DMS 273 (cell line): Measurements from ENCODE around the gene SLC6A9.

Experiments used
- DNase-seq: peaks from one replicate; lab custom pipeline; 2025; ENCODE audit not compliant: unreplicated experiment; lab: John Stamatoyannopoulos, UW

Gene SLC6A9

DNA sequence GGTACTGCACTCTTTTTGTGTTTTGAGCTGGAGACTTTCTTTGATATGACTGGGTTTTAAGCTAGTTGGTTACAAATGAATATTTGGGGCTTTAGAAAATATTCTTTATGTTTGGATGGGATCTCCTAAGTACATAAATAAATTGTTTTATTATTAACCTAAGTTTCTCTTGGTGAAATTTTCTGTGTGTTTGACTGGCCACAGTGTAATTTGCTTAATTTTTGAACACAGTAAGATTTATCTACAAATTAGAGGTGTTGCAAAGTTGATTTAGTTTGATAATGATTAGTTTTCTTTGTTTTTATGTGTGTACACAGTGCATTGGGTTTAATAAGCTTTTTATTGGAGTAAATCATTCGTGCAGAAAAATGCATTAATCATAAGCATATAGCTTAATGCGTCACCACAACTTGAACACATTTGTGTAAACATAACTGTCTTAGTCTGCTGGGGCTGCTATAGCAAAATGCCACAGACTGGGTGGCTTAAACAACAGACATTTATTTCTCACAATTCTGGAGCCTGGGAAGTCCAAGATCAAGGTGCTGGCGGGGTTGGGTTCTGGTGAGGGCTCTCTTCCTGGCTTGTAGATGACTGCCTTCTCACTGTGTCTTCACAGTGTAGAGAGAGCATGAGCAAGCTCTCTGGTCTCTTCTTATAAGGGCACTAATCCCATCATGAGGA lies 17.4 kb upstream of the SLC6A9 start:
- no peak for DNase-seq

DNA sequence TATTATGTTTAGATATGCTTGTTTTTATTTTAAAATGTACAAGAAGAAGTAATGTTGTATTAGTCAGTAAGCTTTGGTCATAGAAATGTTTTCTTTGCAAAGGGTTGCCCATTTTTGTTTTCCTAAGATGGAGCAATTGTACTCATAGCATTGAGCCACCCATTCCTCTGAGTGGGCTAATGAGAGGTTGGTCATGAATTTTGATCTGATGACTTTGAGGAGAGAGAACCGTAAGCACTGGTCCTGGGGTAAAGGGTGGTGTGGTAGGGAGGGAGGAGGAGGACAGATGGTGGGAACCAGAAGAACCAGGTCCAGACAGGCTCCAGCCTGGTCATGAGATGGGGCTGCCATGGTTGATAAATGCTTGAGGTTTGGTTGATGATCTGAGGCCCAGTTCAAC lies 15.9 kb upstream of the SLC6A9 start:
- no peak for DNase-seq

DNA sequence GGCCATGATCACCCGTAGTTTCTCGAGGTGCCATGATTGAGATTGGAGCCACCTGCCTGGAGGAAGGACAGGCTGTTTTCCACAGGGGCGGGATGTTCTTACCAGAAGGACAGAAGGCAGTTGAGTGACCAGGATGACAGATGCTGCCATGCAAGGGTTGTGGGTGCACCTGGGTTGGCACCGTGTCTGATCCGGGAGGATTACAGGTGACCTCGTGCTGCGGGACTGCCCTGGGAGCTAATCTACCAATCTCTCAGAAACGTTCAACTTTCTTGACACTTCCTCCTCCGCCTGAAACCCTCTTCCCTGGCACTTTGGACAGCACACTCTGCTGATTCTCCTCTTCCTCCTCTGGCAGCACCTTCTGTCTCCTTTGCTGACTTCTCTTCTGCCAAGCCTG lies 13.8 kb upstream of the SLC6A9 start:
- no peak for DNase-seq

DNA sequence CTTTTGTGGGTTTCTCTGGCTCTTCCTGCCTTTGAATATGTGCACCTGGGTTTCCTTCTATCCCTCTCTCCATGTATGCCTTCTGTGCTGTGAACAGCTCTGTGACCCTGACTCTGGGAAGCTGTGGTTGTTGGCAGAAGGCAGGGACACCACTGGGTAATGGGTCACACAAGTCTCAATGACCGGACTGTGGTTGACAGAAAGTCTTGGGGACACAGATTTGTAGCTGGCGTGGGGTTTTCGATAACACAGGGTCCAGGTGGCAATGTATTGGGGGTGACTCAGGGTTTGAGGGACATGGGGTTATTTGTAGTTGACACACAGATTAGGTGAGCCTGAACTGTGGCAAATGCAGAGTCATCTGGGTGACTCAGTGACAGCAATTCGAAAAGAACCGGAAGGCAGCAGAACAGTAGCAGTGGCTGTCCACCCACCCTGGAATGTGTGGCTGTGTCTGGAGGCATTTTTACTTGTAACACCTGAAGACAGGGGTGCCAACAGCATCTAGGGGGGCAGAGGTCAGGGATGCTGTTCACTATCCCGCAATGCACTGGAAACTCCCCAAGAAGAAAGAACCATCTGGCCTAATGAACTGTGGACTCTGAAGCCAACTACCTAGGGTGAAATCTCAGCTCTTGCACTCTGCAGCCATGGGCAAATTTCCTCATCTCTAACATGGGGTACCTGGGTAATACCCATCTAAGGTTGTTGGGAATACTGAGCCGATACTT lies 13.0 kb upstream of the SLC6A9 start:
- no peak for DNase-seq

DNA sequence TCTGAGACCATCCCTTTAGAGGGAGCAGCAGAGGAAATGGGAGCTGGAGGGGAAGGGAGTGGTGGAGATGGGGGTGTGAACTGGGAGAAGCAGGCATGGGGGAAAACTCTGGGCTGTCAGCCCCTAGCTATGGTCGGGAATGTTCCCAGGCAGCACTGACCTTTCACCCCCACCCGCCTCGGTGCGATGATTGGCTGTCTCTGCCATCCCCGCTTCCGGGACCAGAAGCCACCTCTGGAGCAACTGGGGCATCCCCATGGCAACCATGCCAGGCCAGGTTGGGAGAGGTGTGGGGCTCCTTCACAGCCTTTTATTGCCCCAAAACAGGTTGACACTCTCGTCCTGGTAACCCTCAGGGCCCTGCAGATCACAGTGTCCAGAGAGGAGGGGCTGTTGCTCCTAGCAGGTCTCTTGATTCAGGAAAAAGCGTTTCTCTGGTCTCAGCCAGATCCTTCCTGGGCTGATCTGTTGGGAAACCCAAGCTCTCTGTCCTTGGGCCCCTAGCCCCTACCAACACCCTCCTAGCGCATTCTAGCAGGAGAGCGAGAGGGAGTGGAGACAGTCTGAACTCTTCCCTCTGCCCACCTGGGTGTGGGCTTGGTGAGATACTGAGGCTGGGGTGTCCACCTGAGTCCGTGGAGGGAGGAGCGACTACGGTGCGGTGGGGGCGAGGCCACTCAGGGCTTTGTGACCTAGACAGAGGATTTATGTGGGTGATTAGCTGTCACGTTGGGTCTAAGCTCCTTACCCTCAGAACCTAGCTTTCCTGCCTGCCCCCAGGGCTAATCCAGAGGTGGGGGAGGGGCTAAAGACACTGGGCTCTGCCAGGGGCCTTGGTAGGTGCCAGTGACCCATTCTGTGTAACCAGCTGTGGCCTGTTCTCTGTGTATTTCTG lies 12.2 kb upstream of the SLC6A9 start:
- no peak for DNase-seq

DNA sequence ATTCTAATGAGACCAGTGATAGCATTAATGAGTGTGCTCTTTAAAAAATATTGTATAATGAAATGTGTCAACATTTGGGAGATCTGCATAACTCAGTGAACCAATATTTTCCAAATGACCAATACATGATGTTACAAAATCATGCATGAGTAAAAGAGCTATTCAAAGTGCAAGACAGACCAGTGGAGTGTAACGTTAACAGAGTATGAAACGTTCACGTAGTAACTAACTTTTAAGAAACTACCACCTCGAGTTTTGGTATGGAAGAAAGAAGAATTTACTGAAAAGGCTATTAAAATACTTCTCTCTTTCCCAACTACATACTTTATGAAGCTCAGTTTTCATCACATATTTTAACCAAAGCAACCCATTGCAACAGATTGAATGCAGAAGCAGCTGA lies 9.6 kb upstream of the SLC6A9 start:
- no peak for DNase-seq

DNA sequence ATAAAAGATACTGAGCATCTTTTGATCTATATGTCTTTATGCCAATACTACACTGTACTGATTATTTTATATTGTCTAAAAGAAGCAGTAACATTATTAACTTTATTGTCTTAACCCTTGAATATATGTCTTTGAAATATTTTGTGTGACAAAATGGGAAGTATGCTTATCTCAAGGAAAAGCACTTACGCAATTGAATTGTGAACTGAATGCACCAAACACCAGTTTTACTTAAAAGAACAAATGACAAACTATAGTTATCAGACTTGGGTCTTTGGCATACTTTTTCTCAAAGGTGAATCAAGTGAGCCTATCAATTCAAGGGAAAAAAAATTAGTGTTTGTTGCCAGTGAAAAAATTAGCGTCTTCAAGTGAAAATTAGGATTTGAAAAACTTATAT lies 9.2 kb upstream of the SLC6A9 start:
- DNase-seq: no peak

DNA sequence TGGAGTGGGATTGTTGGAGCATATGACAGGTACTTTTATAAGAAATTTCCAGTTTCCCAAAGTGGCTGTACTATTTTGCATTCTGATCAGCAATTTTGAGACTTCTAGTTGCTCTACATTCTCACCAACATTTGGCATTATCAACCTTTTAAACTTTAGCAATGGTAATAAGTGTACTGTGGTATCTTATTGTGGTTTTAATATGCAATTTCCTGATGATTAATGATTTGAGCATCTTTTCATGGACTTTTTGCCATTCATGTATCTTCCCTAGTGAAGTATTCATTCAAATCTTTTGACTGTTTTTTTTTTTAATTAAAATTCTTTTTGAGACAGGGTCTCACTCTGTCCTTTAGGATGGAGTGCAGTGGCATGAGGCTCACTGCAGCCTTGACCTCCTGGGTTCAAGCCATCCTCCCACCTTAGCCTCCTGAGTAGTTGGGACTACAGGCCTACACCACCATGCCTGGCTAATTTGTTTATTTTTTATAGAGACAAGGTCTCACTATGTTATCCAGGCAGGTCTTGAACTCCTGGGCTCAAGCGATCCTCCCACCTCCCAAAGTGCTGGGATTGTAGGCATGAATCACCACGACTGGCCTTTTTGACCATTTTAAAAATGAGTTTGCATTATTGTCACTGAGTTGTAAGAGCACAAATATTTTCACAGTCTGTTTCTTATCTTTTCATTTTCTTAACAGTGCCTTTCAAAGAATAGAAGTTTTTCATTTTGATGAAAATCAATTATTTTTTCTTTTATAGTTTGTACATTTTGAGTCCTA lies 7.8 kb upstream of the SLC6A9 start:
- DNase-seq: no peak

DNA sequence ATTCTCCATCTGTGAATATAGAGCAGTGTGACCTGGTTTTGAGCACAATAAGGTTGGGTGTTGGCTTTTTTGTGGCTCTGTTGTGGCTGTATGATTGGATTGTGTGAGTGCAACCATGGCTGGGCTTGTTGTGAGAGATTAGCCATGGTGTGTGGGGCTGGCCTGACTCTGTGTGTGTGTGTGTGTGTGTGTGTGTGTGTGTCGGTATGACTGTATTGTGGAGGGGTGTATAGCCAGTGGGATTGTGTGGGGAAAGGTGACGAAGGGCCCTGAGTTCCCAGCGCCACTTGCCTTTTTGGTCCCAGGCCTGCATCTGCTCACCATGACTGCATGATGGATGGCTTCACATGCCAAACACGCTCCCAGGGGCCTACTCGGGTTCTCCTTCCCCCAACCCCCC lies 5.9 kb upstream of the SLC6A9 start:
- peak; percentile 47 for DNase-seq

DNA sequence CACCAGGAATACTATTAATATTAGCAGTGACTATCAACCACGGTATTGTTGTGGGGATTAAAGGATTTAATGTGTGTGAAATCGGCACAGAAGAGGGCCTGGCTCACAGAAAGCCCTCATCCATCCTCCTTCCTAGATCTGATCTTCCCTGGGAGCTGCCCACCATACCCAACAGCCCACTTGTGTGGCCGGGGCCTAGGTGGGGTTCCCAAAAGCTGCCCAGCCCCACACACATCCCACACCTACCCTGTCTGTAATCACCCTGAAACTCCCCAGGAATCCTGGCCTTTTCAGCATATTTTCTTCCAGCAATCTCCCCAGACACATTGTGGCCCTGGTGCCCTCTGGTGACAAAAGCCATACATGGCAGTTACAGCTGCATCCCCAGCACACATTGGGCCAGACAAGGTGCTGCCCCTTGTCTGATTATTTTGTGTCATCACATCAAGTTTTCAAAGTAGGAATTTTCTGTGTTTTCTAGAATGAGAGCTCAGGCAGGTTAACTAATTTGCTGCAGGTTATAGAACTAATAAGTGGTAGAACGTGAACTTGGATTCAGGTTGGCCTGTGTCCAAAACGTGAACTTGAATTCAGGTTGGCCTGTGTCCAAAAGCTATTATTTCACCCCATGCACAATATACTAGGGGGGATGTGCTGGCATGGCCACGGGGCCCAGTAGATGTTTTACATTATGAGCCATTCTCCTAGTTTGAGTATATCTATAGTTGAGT lies 5.3 kb upstream of the SLC6A9 start:
- DNase-seq: peak; percentile 91

DNA sequence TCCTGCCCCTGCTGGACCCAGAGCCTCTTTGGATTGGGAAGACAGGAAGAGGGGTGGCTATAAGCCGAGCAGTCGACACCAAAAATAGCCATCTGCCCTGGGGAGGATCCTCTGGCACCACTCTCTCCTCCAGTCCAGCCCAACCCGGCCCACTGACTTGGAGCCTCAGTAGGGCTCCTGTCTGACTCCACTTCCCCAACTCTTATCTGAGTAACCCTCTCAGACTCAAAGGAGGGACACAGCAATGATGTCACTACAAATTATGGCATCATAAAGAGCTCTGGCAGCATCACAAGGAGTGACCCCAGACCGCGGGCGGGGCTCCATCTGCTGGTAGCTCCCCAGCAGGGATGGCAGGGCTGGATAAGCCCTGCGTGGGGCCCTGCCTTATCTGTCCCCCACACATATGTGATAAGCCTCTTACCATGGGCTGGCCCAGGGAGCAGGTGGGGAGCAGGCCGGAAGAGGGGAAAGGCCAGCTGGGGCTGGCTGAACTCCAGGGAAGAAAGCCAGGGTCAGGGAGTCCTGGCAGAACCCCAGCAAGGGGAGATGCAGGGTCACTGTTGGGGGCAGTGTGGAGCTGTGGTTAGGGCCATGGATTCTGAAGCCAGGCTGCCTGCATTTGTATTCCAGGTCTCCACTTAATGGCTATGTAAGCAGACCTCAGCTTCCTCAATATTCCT lies 4.6 kb upstream of the SLC6A9 start:
- peak; percentile 80 for DNase-seq

DNA sequence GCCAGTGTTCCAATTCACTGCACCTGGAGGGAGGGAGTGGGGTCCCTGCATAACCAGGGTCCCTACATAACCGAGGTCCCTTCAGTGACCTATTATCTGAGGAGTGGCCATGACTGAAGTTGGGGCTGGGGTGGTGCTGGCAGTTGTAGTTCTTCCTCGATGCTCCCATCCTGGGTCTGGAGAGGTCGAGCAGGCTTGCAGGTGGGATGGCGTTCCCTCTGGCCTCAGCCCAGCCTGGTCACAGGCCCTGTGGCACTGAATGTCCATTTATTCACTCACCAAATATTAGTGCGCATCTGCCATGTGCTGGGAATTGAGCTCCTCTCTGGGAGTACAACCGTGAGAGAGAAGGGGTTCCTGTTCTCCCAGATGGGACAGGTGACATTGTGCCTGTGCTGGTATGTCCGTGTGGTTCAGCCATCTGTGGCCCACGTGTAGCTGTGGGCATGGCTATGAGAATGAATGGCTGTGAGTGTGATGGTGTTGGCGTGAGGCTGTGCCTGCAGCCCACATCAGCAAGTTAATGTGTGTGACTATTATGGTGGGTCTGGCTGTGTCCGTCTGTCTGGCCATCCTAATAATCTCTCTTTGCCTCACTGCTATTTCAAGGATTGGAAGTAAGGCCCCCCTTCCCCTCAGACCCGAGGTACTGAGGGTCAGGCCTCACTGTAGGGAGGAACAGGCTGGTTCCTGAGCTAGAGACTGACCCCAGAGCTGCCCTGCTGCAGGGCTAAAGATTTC lies 3.9 kb upstream of the SLC6A9 start:
- DNase-seq: no peak

DNA sequence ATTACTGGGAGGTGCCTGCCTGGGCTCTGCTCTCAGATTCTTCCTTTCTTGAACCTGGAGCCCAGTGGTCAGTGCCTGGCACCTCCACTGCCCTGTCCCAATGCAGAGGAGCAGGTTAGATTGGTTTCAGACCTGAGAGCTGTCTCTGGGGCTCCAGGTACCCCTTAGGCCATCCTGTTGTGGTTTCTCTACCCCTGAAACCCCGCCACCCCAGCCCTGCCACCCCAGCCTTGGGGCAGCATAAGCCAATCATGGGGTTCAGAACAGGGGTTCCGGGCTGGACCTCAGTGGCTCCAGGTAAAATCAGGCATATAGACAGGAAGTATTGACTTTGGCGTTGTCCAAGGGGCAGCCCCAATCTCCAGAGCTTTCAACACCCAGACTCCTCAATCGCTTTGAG lies 3.2 kb upstream of the SLC6A9 start:
- no peak for DNase-seq

DNA sequence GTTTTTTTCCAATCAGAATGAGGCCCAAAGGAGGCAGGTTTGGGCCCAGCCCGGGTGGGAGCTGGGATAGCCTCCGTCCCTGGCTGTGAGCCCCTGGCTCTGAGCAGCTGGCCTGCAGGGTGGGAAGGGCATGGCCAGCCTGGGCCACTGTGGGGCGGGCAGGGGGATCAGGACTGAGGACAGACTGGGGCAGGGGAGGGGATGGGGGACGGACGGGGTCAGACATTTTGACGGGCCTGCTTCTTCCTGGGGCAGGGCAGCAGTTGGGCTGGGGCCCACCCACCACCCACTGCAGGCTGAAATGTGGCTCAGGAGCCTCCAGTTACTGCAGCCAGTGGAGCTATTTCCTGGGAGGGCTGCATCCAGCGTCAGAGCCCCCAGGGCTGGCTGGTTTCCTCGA lies 2.5 kb upstream of the SLC6A9 start:
- no peak for DNase-seq

DNA sequence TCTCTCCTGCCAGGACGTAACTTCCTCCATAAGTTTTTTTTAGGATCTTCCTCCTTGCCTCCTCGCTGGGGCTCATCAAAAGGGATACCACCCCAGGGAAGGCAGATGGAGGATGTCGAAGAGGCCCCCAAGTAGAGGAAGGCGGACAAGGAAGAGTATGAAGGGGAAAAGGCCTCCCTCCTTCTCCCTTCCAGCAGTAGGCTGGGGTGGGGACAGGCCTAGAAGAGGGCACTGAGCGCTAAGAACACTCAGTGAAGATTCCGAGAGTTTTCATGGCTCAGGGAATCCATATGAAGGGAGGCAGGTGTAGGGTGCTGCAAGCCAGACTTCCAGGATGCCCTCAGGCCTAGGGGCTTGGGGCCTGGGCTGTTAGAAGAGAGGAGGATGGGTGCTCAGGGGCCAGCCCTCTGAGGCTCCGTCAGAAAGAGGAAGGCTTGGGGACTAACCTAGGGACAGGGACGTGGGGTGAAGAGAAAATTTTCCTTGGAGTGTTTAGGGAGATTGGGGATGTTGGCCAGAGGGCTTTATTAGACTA lies 1.8 kb upstream of the SLC6A9 start:
- DNase-seq: no peak

DNA sequence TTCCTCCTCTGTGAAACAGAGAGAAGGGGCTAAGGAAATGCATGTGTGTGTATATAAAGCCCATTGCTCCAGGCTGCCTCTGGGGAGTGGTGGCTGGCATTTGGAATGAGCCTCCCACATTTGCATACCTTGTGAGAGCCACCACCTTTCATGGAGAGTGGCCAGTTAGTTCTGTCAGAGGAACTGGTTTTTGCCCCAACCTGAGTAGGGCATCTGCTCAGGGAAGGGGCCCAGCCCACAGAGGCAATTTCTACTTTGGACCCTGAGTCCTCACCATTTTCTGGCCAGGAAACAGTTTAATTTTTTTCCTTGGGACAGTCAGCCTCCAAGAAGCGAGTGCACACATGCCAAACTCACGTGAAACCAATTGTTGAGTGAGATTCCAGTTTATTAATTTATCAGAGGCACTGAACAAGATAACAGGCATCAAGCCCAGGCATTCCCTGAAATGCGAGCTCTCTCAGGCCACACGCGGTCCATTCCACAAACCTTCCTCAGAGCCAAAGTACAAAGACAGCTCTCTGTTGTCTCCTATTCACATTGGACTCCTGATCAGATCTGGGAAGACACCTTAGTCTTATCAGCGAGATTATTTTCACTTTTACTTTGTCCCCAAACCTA lies 1.0 kb upstream of the SLC6A9 start:
- peak; percentile 34 for DNase-seq

DNA sequence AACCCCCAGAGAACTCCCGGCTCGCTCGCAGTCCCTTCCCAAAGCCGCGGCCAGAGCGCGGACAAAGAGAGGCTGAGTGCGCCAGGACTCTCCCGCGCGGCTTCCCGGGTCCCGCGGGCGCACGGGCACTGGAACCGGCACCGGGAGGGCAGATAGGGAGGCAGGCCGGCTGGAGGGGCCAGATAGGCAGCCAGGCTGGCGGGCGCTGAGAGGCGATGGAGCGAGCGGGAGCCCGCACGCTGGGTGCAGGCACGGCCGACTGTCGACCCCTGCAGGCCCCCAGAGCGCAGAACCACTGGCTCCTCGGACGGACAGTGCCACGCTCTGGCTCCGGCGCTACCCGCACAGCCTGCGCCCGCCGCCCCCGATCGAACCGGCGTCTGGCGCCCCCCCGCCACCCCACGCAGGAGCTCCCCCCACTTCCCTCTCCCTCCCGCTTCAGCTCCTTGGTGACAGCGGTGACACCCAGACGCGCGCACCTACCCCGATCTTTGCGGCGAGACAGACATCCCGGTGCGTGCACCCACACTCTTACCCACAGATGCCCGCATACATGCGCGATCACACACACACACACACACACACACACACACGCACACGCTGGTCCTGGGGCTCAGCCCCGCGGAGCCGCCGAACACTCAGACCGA lies 534 bp downstream of the SLC6A9 start:
- peak; percentile 76 for DNase-seq
